Activated CD4-positive, alpha-beta T cell treated with anti-CD3 and anti-CD28 coated beads, Interleukin-2, amount 50 U/mL, for 4 hours (primary cell): ENCODE data around the gene NHERF1.
A peak's percentile ranks its signal among the peaks of the same experiment; 100 is the strongest.

Source experiments
- DNase-seq, 2 experiments: peaks; one replicate each; pipeline ENCODE4 v3.0.0-alpha.2; 2020

Gene NHERF1

GRCh38 chr17:74750327-74751069 lies 2.1 kb downstream of the NHERF1 start:
- DNase-seq, result no peak

- DNase-seq, result no peak
These were observed 4.0 kb downstream of the NHERF1 start for GRCh38 chr17:74752415-74752814.

- DNase-seq, result no peak
These were observed 4.5 kb downstream of the NHERF1 start for GRCh38 chr17:74752822-74753401.

DNA sequence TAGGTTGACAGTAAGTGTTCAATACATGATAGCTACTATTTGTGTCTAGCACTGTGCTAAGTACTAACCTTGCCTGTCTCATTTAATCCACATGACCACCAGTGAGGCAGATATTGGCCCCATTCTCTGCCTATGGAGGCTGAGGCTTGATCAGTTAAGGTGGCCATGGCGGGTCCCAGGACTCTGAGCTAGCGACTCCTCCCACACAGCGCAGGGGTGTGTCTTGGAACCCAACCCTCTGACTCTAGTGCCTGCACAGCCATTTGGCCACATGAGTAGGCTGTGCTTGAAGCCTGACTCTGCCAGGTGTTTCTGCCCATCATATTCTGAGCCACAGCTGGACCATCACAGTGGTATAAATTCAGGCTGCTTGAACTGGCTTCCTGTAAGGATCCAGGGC lies 6.4 kb downstream of the NHERF1 start:
- no peak for DNase-seq

- DNase-seq, result no peak
These were observed 7.1 kb downstream of the NHERF1 start for GRCh38 chr17:74755533-74755932.

DNA sequence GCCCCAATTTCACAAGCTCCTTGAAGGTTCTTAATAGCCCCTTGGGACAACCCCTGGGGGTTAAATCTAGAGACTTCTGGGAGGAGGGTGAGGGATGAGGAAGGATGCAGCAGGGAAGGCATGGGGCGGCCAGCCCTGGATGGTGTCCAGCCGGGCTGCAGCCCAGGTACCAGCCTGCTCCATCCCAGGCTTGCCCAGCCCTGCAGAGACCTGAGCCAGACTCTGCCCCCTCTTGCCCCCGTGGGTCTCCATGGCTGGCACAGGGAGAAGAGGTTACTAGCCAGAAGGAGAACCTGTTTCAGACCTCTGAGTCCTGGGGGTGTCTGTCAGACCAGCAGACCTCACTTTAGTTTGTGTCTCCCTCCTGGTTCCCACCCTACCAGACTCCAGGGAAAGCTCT lies 8.5 kb downstream of the NHERF1 start:
- DNase-seq, result no peak

GRCh38 chr17:74757502-74757901 lies 9.1 kb downstream of the NHERF1 start:
- no peak for DNase-seq

GRCh38 chr17:74757931-74758847 lies 9.8 kb downstream of the NHERF1 start:
- DNase-seq, result no peak

DNA sequence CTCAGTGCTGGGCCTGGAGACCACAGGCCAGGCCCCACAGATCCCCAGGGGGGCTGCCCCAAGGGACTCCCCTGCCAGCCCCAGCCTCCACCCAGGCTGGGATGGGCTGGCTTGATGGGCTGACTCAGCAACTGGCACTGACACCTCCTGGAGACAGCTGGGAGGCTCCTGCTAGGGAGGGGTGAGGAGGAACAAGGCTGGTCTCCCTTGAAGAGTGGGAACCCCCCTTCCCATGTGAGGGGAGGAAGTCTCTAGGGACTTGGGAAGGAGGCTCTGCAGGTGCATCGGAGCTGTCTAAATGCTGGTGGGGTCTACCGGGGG lies 10.4 kb downstream of the NHERF1 start:
- DNase-seq, result no peak

GRCh38 chr17:74759243-74759801 lies 10.9 kb downstream of the NHERF1 start:
- DNase-seq, result peak in 1 of 2 experiments; percentile 21

DNA sequence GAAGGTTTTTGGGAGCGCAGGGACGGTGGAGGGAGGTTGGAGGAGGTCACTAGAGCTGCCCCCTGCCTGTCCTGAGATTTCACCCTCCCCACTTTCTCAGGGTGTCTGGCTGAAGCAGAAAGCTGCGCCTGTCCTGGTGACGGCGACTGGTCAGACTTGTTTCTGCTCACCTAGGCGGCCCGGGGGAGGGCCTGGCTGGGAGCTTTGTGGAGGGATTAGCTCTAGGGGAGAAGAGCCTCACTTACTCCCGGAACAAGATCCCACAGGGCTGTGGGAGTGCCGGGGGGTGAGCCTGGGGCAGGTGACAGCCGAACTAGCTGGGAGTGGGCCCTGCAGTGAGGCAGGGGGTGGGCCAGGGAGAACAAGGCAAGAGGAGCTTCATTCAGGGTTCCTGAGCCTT lies 11.5 kb downstream of the NHERF1 start:
- no peak for DNase-seq

DNA sequence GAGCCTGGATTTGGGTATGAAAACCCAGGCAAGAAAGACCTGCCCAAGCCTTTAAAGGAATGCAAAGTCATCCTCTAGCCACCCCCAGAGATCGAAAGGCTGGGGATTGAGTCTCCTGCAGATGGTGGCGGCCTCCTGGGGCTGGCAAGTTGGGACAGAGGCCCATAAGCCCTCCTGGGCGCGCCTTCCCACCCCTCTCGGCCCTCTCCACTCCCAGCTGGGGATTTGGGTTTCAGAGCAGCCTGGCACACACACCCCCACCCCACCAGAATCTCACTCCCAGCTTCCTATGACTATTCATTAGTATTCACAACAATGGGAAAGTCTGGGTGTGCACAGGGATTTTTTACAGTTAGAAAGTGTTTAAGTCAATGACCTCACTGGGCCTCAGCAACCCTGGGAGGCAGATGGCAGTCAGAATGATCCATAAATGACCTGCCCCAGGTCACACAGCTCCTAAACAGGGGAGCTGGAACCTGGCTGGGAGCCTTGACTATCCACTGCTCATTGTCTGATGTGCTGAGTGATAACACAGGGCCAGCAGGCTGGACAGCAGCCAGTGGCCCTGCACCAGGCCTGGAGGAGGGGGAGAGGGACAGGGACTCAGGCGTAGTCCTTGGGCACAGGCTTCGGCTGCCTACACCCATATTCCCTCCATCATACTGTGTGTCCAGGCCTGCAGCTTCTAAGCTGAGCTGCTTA lies 12.1 kb downstream of the NHERF1 start:
- no peak for DNase-seq

DNA sequence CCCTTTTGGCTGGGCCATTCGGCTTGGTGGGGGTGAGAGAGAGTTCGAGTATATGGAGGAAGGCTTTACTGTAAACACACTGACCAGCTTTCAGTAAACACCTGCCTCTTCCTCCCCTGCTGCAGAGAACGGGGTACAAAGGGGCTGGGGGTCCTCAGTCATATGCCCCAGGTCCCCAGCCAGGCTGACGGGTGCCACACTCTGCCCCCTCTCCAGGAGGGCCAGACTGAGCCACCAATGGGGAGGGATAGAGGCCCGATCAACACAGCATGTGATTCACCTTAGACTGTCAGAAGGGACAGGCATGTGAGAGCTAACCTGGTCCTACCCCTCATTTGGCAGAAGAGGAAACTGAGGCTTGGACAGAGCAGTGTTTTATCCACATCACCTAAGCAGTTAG lies 13.0 kb downstream of the NHERF1 start:
- no peak for DNase-seq

DNA sequence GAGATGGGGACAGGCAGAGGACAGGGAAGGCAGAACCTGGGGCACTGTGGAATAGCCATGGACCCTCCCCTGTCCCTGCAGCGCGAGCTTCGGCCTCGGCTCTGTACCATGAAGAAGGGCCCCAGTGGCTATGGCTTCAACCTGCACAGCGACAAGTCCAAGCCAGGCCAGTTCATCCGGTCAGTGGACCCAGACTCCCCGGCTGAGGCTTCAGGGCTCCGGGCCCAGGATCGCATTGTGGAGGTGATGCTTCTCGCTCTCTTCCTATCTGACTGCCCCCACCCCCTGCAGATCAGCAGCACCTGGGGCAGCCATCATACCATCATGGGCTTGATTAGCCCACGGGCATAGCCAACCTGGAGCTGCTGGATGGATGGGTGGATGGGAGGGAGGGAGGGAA lies 13.5 kb downstream of the NHERF1 start:
- no peak for DNase-seq

GRCh38 chr17:74763565-74764387 lies 15.3 kb downstream of the NHERF1 start:
- no peak for DNase-seq

DNA sequence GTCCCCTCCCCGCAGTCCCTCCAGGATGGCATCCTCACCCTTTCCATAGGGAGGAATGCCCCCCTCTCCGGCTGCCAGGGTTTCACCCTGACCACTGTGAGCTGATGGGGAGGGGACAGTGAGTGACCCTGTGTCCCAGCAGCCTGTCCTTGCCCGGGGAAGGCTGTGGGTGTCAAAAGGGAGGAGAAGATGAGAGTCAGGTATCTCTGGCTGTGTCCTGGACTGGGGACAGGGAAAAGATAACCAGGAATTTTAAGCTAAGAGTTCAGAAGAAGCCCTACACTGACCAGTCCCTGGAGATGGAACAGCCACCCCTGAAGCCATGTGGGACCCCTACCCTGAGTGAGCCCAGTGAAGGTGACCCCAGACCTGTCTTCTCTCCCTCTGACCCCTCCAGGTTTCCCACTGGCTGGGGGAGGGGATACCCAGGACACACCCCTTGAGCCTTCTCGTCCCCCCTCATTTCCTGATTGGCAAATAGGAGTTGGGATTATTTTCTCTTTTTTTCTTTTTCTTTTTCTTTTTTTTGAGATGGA lies 16.4 kb downstream of the NHERF1 start:
- no peak for DNase-seq

GRCh38 chr17:74766413-74766812 lies 18.0 kb downstream of the NHERF1 start:
- no peak for DNase-seq

- DNase-seq, result no peak
These were observed 18.7 kb downstream of the NHERF1 start for GRCh38 chr17:74767111-74767516.

DNA sequence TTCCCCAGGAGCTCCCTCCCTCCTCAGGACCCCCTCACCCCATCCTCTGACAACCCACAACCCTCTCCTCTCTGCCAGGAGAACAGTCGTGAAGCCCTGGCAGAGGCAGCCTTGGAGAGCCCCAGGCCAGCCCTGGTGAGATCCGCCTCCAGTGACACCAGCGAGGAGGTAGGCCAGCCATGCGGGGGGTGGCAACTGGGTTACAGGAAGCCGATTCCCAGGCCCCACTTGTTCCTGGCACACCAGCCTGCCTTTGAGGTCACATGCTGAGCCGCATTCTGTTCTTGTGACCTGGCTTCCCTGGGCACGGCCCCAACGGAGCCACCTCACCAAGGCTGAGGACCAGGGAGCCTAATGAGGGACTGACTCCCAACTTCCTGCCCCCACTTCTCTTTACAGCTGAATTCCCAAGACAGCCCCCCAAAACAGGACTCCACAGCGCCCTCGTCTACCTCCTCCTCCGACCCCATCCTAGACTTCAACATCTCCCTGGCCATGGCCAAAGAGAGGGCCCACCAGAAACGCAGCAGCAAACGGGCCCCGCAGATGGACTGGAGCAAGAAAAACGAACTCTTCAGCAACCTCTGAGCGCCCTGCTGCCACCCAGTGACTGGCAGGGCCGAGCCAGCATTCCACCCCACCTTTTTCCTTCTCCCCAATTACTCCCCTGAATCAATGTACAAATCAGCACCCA lies 19.8 kb downstream of the NHERF1 start:
- no peak for DNase-seq

DNA sequence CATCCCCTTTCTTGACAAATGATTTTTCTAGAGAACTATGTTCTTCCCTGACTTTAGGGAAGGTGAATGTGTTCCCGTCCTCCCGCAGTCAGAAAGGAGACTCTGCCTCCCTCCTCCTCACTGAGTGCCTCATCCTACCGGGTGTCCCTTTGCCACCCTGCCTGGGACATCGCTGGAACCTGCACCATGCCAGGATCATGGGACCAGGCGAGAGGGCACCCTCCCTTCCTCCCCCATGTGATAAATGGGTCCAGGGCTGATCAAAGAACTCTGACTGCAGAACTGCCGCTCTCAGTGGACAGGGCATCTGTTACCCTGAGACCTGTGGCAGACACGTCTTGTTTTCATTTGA lies 20.3 kb downstream of the NHERF1 start:
- DNase-seq, result no peak

- DNase-seq, result no peak
These were observed 20.9 kb downstream of the NHERF1 start for GRCh38 chr17:74769266-74769855.
